ENCODE data around the gene ADAM11. TPM values are rescaled to one million over a fixed set of nuclear protein-coding genes. Genes with fewer than 3 reads are reported as not detected.

Gene ADAM11
- total and polyA plus RNA-seq, 2 of the 8 experiments (the other 6 are each of a cell fraction or from before 2014, with no cell fraction given) = 2.3 to 2.9 TPM

- TF ChIP-seq HDAC2 (IDR thresholded peaks at IDR 0.05; ENCODE audit: borderline replicate concordance in 1 of 2, low read depth in 2 of 2, low read length in 2 of 2) (no peak), KDM1A (IDR thresholded peaks at IDR 0.05; ENCODE audit: borderline replicate concordance, low read length) (no peak), CHD1 (IDR thresholded peaks at IDR 0.05; ENCODE audit: low read depth, low read length) (no peak), NRF1 (IDR thresholded peaks at IDR 0.05; ENCODE audit: low read depth, low read length) (no peak), RFX5 (IDR thresholded peaks at IDR 0.05; ENCODE audit: borderline replicate concordance, low read depth, low read length) (no peak), MAFK (IDR thresholded peaks at IDR 0.05; ENCODE audit: low read depth, low read length) (no peak)
These were observed 33.5 kb downstream of the ADAM11 start (continued) for GRCh38 chr17:44792276-44792675.

All from H1 (cell line).